ENCODE results near the gene SYT1.

The SYT1 gene

GRCh38 chr12:78928200-78929074, 63.9 kb downstream of the SYT1 start:
- DNase-seq (ENCODE audit: insufficient read length, low spot score) = peak; percentile 9
- FAIRE-seq = peak; percentile 99
- TF ChIP-seq POLR2A (IDR thresholded peaks at IDR 0.05; ENCODE audit: low read depth, low read length) = no peak

GRCh38 chr12:78929075-78929418, 64.5 kb downstream of the SYT1 start:
- FAIRE-seq = no peak
- no peak for TF ChIP-seq POLR2A (IDR thresholded peaks at IDR 0.05; ENCODE audit: low read depth, low read length)
- no peak for DNase-seq (ENCODE audit: insufficient read length, low spot score)

DNA sequence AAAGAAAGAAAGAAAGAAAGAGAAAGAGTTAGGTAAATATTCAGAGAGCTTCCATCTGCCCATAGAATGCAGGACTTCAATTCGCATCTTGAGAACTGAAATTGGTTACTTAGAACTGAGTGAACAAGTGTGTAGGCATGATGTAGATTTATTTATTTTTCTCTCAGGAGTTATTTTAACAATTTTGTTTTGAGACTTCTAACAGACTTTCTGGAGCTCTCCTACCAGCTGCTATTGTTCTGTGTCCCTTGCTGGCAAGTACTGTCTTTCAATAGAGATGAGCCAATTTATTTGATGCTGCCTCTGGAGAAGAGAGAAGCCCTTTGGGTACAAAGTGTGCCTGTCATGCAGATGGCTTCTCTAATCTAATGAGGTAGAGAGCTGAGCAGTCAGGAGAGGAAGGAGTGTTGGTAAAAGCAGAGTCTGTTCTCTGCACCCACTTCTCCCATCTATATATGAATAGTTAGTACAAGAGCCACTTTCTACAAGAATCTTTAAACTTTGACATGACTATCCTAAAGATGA, 67.0 kb downstream of the SYT1 start:
- FAIRE-seq (no peak), DNase-seq (ENCODE audit: insufficient read length, low spot score) (no peak)
- no peak for TF ChIP-seq POLR2A (IDR thresholded peaks at IDR 0.05; ENCODE audit: low read depth, low read length)

DNA sequence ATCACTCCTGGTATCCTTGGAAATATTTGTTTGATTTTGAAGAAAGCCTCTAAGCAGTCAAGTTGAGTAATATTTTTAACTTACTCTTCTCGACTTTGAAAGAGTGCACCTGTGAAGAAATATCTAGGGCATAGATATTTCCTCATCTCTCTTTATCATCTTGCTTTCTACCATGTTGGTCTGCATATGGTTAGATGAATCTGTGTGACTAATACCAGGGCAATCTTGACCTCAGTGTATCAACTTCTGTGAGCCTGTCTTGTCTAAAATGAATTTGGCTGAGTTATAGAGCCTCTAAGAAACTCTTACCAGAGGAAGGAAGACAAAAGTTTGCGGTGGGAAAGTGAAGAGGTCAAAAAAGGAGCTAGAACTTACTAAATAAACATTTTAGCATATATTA, 68.4 kb downstream of the SYT1 start:
- no peak for TF ChIP-seq POLR2A (IDR thresholded peaks at IDR 0.05; ENCODE audit: low read depth, low read length)
- DNase-seq (ENCODE audit: insufficient read length, low spot score) (no peak), FAIRE-seq (no peak)

- FAIRE-seq (no peak), DNase-seq (ENCODE audit: insufficient read length, low spot score) (no peak)
- TF ChIP-seq POLR2A (IDR thresholded peaks at IDR 0.05; ENCODE audit: low read depth, low read length) = no peak
These were observed 73.9 kb downstream of the SYT1 start for GRCh38 chr12:78938341-78939084.

DNA sequence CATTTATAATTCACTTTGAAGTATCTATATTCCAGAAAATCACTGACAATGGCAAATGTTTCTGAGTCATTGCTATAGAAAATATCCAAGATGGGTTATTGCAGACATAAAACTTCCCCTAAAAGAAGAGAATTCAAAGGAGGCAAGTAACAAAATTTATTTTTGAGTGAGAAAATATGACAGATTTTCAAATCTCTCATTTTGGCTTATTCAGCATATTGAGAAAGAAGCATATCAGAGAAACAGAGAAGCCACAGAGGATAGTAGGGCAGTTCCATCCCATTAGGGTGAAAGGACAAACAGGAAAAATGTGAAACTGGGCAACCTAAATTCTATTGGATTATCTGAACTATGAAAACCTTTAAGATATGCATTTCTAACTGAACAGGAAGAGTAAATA, 85.0 kb downstream of the SYT1 start:
- no peak for TF ChIP-seq POLR2A (IDR thresholded peaks at IDR 0.05; ENCODE audit: low read depth, low read length)
- FAIRE-seq = no peak
- DNase-seq (ENCODE audit: insufficient read length, low spot score) = no peak

DNA sequence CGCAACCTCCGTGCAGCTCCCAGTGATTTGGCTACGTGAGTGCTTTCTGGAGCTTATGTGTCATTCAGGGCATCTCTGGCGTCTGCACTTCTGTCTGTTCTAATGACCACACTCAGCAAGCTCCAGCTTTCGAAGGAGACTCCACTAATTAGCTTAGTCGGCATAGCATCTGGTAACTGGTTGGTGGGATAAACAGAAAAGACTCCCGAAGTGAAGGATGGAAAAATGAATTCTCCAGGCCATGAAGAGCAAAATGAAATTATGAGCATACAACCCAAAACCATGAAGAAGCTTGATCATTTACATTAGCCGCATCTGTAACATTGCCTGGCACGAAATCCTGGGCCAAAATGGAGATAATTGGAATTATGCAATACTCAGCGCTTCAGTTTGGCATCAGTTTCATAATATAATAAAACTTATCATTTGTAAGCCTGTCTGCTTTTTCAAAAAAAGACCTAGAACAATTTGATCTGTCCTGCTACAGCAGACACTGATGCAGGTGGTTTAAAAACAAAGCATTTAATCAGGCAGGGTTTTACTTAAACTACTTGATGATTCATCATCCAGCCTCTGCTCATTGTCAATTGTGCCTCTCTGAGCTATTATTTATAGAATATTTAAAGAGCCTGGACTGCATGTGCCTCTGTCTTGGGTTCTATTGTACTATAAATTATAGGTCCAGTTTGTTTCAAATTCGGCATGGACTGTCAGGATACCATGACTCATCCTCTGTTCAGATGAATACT, 87.4 kb downstream of the SYT1 start:
- TF ChIP-seq POLR2A (IDR thresholded peaks at IDR 0.05; ENCODE audit: low read depth, low read length) = no peak
- DNase-seq (ENCODE audit: insufficient read length, low spot score) = no peak
- no peak for FAIRE-seq

DNA sequence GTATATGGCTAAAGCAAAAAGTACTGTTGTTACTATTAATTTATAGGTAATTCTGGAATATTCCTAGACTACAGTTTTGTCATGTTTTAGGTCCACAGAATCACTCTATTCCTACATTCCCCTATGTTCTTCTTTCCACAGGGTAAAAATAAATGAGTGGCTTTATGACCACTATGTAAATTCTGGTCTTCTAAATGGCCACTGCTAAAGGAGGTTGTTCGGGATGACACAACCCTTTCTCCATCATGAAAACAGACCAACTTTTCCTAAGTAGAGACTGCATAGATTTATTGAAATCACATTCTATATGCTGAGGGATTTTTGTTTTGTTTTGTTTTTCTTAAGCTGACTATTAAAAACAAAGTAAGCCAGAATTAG, 88.0 kb downstream of the SYT1 start:
- FAIRE-seq (peak; percentile 33), DNase-seq (ENCODE audit: insufficient read length, low spot score) (no peak)
- TF ChIP-seq POLR2A (IDR thresholded peaks at IDR 0.05; ENCODE audit: low read depth, low read length) = no peak

DNA sequence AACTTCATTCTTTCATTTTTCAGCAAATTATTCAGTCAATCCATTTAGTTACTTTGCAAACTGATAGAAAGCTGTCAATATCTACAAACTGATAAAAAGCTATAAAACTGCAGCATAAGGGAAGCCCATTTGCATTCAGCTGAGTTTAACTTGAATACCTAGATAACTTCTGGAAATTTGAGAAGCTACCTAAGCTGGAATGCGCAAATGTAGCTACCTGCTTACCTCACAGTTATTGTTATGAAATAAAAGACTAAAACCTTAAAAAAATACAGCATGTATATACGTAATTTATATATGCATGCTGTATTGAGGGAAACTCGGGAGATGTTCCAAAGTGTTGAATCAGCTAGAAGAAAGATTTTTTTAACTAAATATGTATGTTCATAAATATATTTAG, 94.4 kb downstream of the SYT1 start:
- no peak for DNase-seq (ENCODE audit: insufficient read length, low spot score)
- no peak for TF ChIP-seq POLR2A (IDR thresholded peaks at IDR 0.05; ENCODE audit: low read depth, low read length)
- FAIRE-seq = no peak

GRCh38 chr12:78959556-78959955, 95.0 kb downstream of the SYT1 start:
- no peak for TF ChIP-seq POLR2A (IDR thresholded peaks at IDR 0.05; ENCODE audit: low read depth, low read length)

GRCh38 chr12:78961171-78961570, 96.6 kb downstream of the SYT1 start:
- DNase-seq (ENCODE audit: insufficient read length, low spot score) (no peak), FAIRE-seq (peak; percentile 20)
- TF ChIP-seq POLR2A (IDR thresholded peaks at IDR 0.05; ENCODE audit: low read depth, low read length) = no peak

More at GRCh38 chr12:78959556-78959955, 95.0 kb downstream of the SYT1 start:
- FAIRE-seq (no peak), DNase-seq (ENCODE audit: insufficient read length, low spot score) (no peak)

GRCh38 chr12:78963439-78964227, 99.1 kb downstream of the SYT1 start:
- TF ChIP-seq POLR2A (IDR thresholded peaks at IDR 0.05; ENCODE audit: low read depth, low read length) = no peak
- DNase-seq (ENCODE audit: insufficient read length, low spot score) = no peak
- peak; percentile 88 for FAIRE-seq

DNA sequence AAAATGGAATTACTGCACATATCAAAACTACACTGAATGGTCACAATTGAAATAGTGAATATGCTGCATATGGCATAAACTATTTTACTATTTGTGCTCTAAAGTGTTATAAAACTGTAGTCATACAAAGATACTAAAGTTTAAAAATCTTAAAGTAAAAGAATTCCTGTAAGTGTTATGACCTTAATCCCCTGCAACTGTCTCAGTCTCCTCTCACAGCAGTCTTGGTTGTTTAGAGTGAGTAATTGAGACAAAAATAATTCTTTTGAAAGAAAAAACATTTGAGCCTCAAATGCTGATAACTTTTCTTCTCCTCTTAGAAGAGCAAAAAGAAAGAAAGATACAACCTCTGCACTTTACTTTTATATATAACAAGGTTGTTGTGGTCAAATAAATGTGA, 99.9 kb downstream of the SYT1 start:
- FAIRE-seq (peak; percentile 11), DNase-seq (ENCODE audit: insufficient read length, low spot score) (no peak)
- no peak for TF ChIP-seq POLR2A (IDR thresholded peaks at IDR 0.05; ENCODE audit: low read depth, low read length)

Measured in H54 (cell line).